ENCODE measurements around the gene LFNG.

The LFNG gene

DNA sequence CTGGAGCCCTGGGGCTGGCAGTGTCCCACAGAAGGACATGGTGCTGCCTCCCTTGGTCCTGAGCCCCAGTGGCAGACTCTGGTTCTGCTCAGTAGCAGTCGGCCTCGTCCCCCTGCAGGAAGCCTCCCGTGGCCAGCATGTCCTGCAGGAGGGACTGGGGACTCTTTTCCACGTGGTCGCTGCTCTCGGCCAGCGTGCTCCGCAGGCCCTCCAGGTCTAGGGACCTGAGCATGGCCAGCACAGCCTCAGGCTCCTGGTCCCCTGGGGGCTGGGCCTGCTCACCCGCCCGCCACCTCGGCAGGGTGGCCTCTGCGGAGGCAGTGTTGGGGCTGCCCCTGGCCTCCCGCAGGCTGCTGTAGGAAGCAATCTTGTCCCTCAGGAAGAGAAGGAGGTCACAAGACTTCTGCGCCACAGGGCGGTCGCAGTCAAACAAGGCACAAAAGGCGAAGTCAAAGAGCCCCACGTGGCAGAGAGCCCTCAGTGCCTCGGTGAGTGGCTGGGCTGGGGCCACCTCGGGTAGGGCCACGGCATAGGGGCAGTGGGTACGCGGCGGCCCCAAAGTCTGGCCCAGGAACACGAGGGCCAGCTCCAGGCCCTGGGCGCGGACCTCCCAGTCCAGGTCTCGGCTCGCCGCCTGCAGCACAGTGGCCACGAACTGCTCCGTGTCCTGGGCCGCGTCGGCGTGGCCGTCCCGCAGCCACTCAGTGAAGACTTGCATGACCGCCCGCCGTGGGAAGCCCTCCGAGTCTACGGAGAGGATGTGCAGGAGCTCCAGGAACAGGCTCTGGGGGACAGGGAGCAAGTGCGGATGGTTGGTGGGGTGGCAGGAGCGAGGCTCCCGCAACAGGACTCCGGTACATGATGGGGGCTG, 18.6 kb downstream of the LFNG start:
- H3K4me3 Mint-ChIP-seq, result no peak overlapping the region
- H3K9me3 Mint-ChIP-seq, result no peaks in the 10 kb centered on the region
- H3K4me1 Mint-ChIP-seq, result no peaks in the 10 kb centered on the region
- H3K27ac Mint-ChIP-seq, result no peak overlapping the region
- H3K27me3 Mint-ChIP-seq, result no peaks in the 10 kb centered on the region
- H3K36me3 Mint-ChIP-seq, result no peaks in the 10 kb centered on the region

DNA sequence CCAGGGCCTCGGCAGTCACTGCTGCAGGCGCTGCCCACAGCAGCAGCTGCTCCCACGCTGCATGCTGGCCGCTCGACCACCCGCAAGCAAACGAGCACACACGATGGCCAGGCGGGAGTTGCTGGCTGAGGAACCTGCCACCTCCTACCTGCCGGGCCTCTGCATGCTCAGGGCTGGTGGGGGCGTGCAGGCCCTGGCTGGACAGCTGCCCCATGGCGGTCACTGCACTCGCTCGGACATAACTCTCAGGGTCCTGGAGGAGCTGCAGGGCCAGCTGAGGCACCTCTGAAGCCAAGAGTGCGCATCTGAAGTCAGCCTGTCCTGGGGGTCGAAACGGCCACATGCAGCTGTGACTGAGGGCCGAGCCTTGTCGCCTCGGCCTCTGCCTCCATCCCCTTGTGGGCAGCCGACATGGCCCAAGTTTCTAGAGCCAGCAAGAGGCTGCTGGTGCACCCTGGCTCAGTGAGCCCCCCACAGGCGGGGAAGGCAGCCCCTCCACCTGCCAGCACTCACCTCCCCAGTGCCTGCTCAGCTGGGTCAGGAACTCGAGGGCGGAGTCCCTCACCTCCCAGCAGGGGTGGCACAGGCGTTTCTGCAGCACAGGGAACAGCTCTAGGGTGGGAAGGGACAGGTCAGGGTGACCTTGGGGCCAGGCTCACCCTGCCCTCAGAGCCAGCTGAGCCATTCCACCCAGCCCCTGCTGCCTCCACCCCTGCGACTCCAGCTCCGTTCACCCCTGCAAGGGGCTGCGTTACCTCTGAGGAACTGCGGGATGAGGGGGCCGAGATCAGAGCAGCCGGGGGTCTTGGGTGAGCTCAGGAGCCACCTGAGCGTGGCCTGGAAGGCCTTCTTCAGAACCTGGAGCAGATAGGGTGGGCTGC, 19.7 kb downstream of the LFNG start:
- no peaks in the 10 kb centered on the region for H3K4me1 Mint-ChIP-seq
- no peaks in the 10 kb centered on the region for H3K36me3 Mint-ChIP-seq
- no peak overlapping the region for H3K27ac Mint-ChIP-seq
- no peaks in the 10 kb centered on the region for H3K9me3 Mint-ChIP-seq
- H3K27me3 Mint-ChIP-seq, result no peaks in the 10 kb centered on the region
- no peak overlapping the region for H3K4me3 Mint-ChIP-seq

DNA sequence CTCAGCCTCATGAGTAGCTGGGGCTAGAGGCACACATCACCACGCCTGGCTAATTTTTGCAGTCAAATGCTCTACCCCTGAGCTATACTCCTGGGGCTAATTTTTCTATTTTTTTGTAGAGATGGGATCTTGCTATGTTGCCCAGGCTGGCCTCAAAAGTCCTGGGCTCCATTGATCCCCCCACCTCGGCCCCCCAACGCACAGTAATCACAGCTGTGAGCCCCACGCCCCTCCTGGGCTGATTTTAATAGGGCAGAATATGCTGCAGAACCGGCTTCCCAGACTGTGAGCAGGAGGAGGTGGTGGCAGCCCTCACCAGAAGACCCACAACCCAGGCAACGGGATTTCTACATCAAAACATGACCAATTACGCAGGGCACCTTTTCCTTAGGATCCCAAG, 20.6 kb downstream of the LFNG start:
- H3K27ac Mint-ChIP-seq, result no peak overlapping the region

GRCh38 chr7:2540641-2541051, 21.1 kb downstream of the LFNG start:
- no peaks in the 10 kb centered on the region for H3K9me3 Mint-ChIP-seq
- H3K27me3 Mint-ChIP-seq, result no peaks in the 10 kb centered on the region
- no peaks in the 10 kb centered on the region for H3K4me1 Mint-ChIP-seq
- no peaks in the 10 kb centered on the region for H3K36me3 Mint-ChIP-seq
- no peak overlapping the region for H3K4me3 Mint-ChIP-seq
- H3K27ac Mint-ChIP-seq, result no peak overlapping the region

More for the DNA sequence above, 20.6 kb downstream of the LFNG start:
- Mint-ChIP-seq H3K4me1 (no peaks in the 10 kb centered on the region), H3K9me3 (no peaks in the 10 kb centered on the region), H3K36me3 (no peaks in the 10 kb centered on the region), H3K27me3 (no peaks in the 10 kb centered on the region), H3K4me3 (no peak overlapping the region)

- Mint-ChIP-seq H3K9me3 (no peaks in the 10 kb centered on the region), H3K27me3 (no peaks in the 10 kb centered on the region), H3K4me3 (no peak overlapping the region), H3K27ac (peak overlapping the region; percentile 51), H3K36me3 (no peaks in the 10 kb centered on the region), H3K4me1 (no peaks in the 10 kb centered on the region)
Observed at GRCh38 chr7:2541291-2542010, 21.9 kb downstream of the LFNG start.

GRCh38 chr7:2542011-2542915, 22.7 kb downstream of the LFNG start:
- Mint-ChIP-seq H3K27me3 (no peaks in the 10 kb centered on the region), H3K9me3 (no peaks in the 10 kb centered on the region), H3K27ac (no peak overlapping the region), H3K4me1 (no peaks in the 10 kb centered on the region), H3K36me3 (peaks cover 2% of the 10 kb centered on the region), H3K4me3 (no peak overlapping the region)

- H3K9me3 Mint-ChIP-seq, result no peaks in the 10 kb centered on the region
- no peaks in the 10 kb centered on the region for H3K27me3 Mint-ChIP-seq
- H3K4me3 Mint-ChIP-seq, result no peak overlapping the region
- H3K27ac Mint-ChIP-seq, result no peak overlapping the region
- H3K4me1 Mint-ChIP-seq, result no peaks in the 10 kb centered on the region
- H3K36me3 Mint-ChIP-seq, result peaks cover 2% of the 10 kb centered on the region
Observed at GRCh38 chr7:2542916-2543871, 23.6 kb downstream of the LFNG start.

DNA sequence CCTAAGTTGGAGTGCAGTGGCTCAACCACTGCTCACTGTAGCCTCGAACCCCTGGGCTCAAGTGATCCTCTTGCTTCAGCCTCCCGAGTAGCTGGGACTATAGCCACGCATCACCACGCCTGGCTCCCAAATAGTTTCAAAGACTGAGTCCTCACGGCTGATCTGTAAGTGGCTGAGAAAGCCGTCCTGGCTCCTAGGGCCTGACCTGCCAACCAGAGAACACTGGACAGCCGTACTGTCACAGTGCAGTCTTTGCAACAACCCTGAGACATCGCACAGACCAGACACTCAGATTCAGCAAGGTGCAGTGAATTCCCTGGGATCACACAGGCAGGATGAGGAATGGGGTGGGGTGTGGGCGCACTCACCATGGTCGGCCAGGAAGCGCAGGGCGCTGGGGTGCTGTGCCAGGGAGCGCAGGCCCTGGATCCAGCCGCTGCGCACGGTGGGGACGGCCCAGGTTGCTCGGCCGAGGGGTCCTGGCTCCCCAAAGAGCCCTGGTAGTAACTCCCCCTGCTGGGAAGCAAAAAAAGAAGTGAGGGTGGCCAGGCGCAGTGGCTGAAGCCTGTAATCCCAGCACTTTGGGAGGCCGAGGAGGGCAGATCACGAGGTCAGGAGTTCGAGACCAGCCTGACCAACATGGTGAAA, 25.1 kb downstream of the LFNG start:
- Mint-ChIP-seq H3K36me3 (peaks cover 2% of the 10 kb centered on the region), H3K4me3 (no peak overlapping the region), H3K27ac (no peak overlapping the region), H3K4me1 (peaks cover 6% of the 10 kb centered on the region), H3K9me3 (no peaks in the 10 kb centered on the region), H3K27me3 (no peaks in the 10 kb centered on the region)

DNA sequence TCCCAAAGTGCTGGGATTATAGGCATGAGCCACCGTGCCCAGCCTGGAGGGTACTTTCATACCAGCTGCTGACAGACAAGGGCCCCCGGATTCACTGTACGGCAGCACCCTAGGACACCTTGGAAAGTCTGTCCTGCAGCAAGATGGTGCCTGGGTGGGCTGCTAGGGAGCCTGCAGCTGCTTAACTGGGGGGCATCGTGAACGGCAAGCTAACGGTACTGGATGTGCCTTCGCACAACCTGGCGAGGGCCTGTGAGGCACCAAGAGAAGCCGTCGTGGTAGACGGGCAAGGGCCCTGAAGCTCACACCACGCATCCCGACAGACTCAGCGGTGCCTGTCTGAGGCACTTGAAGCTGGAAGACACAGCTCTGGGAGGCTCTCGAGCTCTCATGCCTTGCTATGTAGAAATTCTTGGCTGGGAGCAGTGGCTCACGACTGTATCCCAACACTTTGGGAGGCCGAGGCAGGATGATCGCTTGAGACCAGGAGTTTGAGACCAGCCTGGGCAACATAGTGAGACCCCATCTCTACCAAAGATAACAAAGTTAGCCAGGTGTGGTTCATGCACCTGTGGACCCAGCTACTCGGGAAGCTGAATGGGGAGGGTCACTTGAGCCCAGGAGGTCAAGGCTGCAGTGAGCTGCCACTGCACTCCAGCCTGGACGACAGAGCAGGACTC, 26.3 kb downstream of the LFNG start:
- Mint-ChIP-seq H3K36me3 (peaks cover 2% of the 10 kb centered on the region), H3K4me3 (no peak overlapping the region), H3K9me3 (no peaks in the 10 kb centered on the region), H3K27ac (no peak overlapping the region), H3K27me3 (no peaks in the 10 kb centered on the region), H3K4me1 (peaks cover 14% of the 10 kb centered on the region)

GRCh38 chr7:2546776-2547586, 27.4 kb downstream of the LFNG start:
- H3K27ac Mint-ChIP-seq, result no peak overlapping the region
- H3K9me3 Mint-ChIP-seq, result no peaks in the 10 kb centered on the region
- H3K27me3 Mint-ChIP-seq, result no peaks in the 10 kb centered on the region
- H3K4me1 Mint-ChIP-seq, result peaks cover 18% of the 10 kb centered on the region
- H3K36me3 Mint-ChIP-seq, result peaks cover 2% of the 10 kb centered on the region
- H3K4me3 Mint-ChIP-seq, result no peak overlapping the region

DNA sequence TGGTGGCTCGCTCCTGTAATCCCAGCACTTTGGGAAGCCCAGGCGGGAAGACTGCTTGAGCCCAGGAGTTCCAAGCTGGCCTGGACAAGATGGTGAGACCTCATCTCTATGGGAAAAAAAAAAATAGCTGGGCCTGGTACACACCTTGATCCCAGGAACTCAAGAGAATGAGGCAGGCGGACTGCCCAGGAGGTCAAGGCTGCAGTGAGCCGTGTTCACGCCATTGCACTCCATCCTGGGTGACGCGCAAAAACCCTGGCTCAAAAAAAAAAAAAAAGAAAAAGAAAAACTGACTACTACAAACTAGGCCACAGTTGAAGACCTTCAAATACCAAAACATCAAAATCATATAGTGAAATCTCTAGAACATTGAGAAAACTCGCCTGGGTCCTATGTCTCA, 31.8 kb downstream of the LFNG start:
- H3K9me3 Mint-ChIP-seq, result no peaks in the 10 kb centered on the region
- peaks cover 36% of the 10 kb centered on the region for H3K4me1 Mint-ChIP-seq
- H3K27ac Mint-ChIP-seq, result no peak overlapping the region
- H3K36me3 Mint-ChIP-seq, result peaks cover 2% of the 10 kb centered on the region
- H3K27me3 Mint-ChIP-seq, result no peaks in the 10 kb centered on the region
- no peak overlapping the region for H3K4me3 Mint-ChIP-seq

GRCh38 chr7:2553108-2553507, 33.5 kb downstream of the LFNG start:
- peak overlapping the region; percentile 53 for H3K4me3 Mint-ChIP-seq

More at GRCh38 chr7:2553108-2553507, 33.5 kb downstream of the LFNG start:
- H3K9me3 Mint-ChIP-seq, result no peaks in the 10 kb centered on the region
- peaks cover 41% of the 10 kb centered on the region for H3K4me1 Mint-ChIP-seq
- no peak overlapping the region for H3K27ac Mint-ChIP-seq
- no peaks in the 10 kb centered on the region for H3K36me3 Mint-ChIP-seq
- no peaks in the 10 kb centered on the region for H3K27me3 Mint-ChIP-seq

Measured in activated naive CD4-positive, alpha-beta T cell treated with anti-CD3 and anti-CD28 coated beads, Interleukin-2, amount 50 U/mL, for 24 hours (primary cell).